Stimulated activated naive CD8-positive, alpha-beta T cell treated with anti-CD3 and anti-CD28 coated beads, Interleukin-15, Interleukin-2, amounts not matched to agents 100 U/mL and 50 U/mL, for 24 hours (primary cell): ENCODE measurements around the gene FPGS.
"Not testable (repeated sequence)": the region's sequence is repeated elsewhere in the genome, so short reads cannot be mapped to it uniquely, and the experiment has no call there.

ENCODE experiments used
- ATAC-seq: fragments of 150-1000 bp; cut with Tn5 transposase; one replicate; pipeline ENCODE4 v1.10.0; 2021
- DNase-seq: peaks from one replicate; pipeline ENCODE4 v3.0.0; 2021

Gene FPGS

DNA sequence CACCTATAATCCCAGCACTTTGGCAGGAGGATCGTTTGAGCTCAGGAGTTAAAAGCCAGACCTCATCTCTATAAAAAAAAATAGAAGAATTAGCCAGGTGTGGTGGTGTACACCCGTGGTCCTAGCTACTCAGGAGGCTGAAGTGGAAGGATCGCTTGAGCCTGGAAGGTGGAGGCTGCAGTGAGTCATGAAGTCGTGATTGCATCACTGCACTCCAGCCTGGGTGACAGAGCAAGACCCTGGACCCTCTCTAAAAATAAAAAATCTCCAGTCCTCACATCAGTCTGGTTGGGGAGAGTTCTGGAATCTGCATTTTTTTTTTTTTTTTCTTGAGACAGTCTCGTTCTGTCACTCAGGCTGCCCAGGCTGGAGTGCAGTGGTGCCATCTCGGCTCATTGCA, 9.3 kb downstream of the FPGS start:
- ATAC-seq (no peak), DNase-seq (no peak)

- ATAC-seq, result no peak
These were observed 10.4 kb downstream of the FPGS start for GRCh38 chr9:127812936-127813675.

DNA sequence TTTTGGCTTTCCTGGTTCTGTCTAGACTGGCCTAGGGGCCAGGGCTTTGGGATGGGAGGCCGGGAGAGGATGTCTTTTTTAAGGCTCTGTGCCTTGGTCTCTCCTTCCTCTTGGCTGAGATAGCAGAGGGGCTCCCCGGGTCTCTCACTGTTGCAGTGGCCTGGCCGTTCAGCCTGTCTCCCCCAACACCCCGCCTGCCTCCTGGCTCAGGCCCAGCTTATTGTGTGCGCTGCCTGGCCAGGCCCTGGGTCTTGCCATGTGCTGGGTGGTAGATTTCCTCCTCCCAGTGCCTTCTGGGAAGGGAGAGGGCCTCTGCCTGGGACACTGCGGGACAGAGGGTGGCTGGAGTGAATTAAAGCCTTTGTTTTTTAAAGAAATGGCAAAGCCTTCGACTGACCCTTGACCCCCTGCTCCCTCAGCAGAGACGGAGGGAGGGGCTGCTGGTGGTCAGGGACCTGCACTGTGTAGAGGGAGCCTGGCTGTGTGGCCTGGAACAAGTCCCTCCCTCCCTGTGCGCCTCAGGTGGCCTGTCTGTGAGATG, 11.1 kb downstream of the FPGS start:
- DNase-seq (no peak), ATAC-seq (no peak)

More at GRCh38 chr9:127812936-127813675, 10.4 kb downstream of the FPGS start:
- DNase-seq, result no peak

- no peak for DNase-seq
These were observed 12.2 kb downstream of the FPGS start for GRCh38 chr9:127814619-127815511.

GRCh38 chr9:127815512-127816361, 13.1 kb downstream of the FPGS start:
- ATAC-seq (no peak), DNase-seq (no peak)

More at GRCh38 chr9:127814619-127815511, 12.2 kb downstream of the FPGS start:
- ATAC-seq, result no peak

DNA sequence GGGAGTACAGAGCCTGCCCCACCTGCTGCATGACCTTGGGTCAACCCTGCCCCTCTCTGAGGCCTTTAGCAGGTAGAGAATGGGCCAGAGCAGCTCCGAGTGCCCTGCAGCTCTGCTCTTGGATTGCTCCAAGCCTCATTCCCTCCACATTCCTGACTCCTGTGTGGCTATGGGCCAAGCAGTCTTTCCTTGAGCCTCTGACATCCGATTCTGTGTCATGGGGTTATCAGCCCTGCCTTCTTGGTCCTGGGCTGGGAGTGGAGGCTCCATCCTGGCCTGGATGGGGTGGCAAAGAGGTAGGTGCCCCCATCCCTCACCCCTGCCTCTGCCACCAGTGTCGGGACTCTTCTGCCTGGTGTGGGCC, 13.7 kb downstream of the FPGS start:
- ATAC-seq (no peak), DNase-seq (no peak)

DNA sequence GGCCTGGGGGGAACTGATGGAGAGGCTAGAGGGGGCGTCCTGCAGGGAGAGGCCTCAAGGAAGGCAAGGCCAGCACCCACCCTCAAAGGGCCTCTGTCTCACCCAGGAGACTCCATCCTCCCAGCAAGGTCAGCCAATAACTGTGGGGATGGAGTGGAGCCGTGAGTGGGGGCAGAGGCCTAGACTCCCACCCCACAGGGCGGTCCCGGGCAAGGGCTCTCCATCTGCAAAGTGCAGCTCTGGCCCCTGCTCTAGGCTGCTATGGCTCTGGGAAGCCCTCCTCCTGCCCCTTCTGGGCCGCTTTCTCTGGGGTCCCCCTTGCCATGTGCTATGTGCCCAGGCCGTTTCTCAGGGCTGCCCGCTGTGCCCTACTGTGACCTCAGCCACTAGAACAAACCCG, 14.0 kb downstream of the FPGS start:
- no peak for DNase-seq
- no peak for ATAC-seq

- no peak for ATAC-seq
- DNase-seq, result no peak
These were observed 15.3 kb downstream of the FPGS start for GRCh38 chr9:127817881-127818434.

GRCh38 chr9:127818574-127818973, 15.9 kb downstream of the FPGS start:
- no peak for DNase-seq
- ATAC-seq, result no peak

GRCh38 chr9:127822108-127822507, 19.4 kb downstream of the FPGS start:
- ATAC-seq, result no peak
- no peak for DNase-seq

GRCh38 chr9:127825319-127826051, 22.8 kb downstream of the FPGS start:
- ATAC-seq (no peak), DNase-seq (no peak)

- ATAC-seq (no peak), DNase-seq (no peak)
These were observed 23.7 kb downstream of the FPGS start for GRCh38 chr9:127826253-127826913.

DNA sequence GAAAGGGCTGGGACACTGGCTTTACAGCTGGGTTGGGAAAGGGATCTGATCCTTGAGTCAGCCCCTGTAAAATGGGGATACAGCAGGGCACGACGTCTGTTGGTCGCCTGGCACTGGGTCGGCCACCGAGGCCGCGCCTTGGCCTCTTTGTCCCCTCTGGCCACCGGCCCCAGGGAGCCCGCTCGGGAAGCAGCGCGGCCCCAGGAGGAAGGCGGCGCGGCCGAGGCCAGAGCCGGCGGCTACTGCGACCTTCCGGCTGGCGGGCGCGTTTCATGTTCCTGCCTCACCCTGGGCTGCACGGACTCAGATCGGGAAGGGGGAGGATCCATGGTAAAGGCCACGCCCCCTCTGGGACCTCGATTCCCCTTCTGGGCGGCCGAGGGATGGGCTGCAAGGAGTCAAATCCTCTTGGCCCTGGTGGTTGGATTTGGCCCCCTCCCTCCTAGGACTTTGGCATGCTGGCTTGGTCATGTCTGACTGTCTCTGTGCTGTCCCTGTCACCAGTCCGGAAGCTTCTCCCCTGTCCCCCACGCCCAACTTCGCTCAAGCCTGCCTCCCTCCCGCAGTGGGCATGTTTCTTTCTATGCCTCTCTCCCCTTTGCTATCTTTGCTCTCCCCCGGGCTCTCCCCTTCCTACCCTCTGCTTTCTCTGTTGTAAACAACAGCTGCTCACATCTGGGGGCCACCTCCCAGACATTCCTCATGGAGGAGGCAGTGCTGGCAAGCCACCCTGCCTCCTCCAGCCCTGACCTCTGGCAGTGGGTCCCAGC, 25.8 kb downstream of the FPGS start:
- DNase-seq, result no peak
- no peak for ATAC-seq

DNA sequence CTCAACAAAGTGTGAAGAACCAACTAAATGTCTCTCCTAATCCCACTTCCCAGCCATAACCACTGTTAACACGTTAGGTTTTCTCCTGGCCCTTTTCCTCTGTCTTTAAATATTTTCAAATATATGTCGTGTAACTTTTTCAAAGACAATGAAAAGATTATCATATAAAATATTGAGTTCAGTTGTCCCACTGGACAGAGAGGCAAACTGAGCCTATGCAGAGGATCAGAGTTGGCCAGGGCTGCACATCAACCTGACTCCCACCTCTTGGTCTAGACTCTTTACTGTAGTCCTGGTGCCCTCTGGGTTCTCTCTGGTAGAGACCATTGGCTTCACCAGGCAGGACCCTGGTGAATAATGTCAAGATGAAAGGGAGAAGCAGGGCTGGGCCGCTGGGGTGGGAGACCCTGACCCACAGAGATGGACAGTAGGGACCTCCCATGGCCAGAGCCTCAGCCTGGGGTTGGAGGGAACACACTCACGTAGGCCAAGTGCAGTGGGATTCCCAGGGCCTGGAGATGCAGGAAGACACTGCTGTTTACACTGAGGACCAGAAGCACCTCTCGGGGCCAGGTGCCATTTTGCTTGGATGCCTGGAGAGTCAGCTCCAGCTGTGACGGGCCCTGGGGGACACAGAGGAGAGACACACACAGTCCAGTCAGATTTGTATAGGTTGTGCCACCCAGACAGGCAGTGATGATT, 26.7 kb downstream of the FPGS start:
- no peak for DNase-seq
- no peak for ATAC-seq

- ATAC-seq, result no peak
- no peak for DNase-seq
These were observed 29.6 kb downstream of the FPGS start for GRCh38 chr9:127832248-127832647.

- DNase-seq (no peak), ATAC-seq (no peak)
These were observed 30.9 kb downstream of the FPGS start for GRCh38 chr9:127833555-127833954.

GRCh38 chr9:127835991-127836516, 33.4 kb downstream of the FPGS start:
- peak; percentile 66 for ATAC-seq
- DNase-seq, result peak; percentile 63

DNA sequence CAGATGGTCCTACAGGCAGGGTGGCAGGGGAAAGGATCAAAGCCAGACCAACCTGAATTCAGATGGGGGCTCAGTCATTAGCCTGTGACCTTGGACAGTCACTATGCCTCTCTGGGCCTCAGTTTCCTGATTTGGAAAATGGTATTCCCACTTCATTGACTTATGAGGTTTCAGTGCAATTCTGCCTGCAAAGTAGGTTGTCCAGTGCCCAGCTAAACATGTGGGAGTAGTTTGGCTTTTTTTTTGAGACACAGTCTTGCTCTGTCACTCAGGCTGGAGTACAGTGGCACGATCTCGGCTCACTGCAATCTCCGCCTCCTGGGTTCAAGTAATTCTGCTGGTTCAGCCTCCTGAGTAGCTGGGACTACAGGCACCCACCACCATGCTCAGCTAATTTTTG, 33.9 kb downstream of the FPGS start:
- not testable (repeated sequence) for ATAC-seq, DNase-seq

DNA sequence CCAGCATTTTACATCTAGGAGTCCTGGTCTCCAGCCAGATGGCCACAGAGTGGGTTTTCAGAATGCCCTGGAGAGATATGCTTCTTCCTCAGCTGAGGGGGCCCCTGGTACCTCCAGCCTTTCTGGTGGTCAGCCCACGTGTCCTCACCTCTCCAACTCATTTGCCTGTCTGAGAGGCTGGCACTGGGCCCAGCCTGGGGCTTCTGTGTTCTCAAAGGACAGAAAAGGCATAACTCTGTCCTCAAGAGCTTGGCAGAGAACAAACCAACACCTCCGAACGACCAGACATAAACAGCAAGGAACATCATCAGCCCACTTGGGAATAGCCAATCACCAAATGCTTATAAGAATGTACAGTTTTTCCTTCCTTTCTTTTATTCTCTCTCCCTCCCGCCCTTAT, 34.7 kb downstream of the FPGS start:
- ATAC-seq, result no peak

More for the DNA sequence above, 34.7 kb downstream of the FPGS start:
- no peak for DNase-seq
